Stomach (tissue), 4 donors: Measurements from ENCODE around the gene RPS15.

ENCODE experiments used
- CTCF ChIP-seq, 7 experiments: fragments of 450-650 bp in 4 of 7; fragments of 200-600 bp in 3 of 7; sonication (generic) in 3 of 7; IDR thresholded peaks; one replicate each; pipeline ENCODE4 v1.5.1; 2016 to 2019; ENCODE audit warnings: antibody characterized with exemption in 7 of 7, control low read depth in 2 of 7, mild to moderate bottlenecking in 1 of 7
- EP300 ChIP-seq: sonication (generic); formaldehyde crosslinking; IDR thresholded peaks from one replicate; pipeline ENCODE4 v1.6.1; 2017; ENCODE audit warnings: antibody characterized with exemption
- POLR2A ChIP-seq, 4 donors: fragments of 450-650 bp; IDR thresholded peaks; one replicate each; pipeline ENCODE4 v1.6.1; 2016; ENCODE audit warnings: antibody characterized with exemption in 4 of 4, control low read depth in 2 of 4, mild to moderate bottlenecking in 1 of 4, moderate library complexity in 1 of 4
- POLR2AphosphoS5 ChIP-seq, 3 donors: sonication (generic); formaldehyde crosslinking; IDR thresholded peaks; one replicate each; pipeline ENCODE4 v1.6.1; 2016; ENCODE audit warnings: antibody characterized with exemption in 3 of 3

- TF ChIP-seq CTCF (IDR thresholded peaks at IDR 0.05): no peak
- TF ChIP-seq POLR2AphosphoS5 (IDR thresholded peaks at IDR 0.05): no peak
- no peak for TF ChIP-seq EP300
- TF ChIP-seq POLR2A (IDR thresholded peaks at IDR 0.05): no peak
Observed at GRCh38 chr19:1427221-1427920, 10.8 kb upstream of the RPS15 start.
